Right renal cortex interstitium (tissue), 3 donors: ENCODE measurements around the gene CAMKMT. TPM values are rescaled to one million over a fixed set of nuclear protein-coding genes. Genes with fewer than 3 reads are reported as not detected.
"Not testable (repeated sequence)": the region's sequence is repeated elsewhere in the genome, so short reads cannot be mapped to it uniquely, and the experiment has no call there.

Experiments used
- DNase-seq, 3 donors: peaks; one replicate each; pipeline ENCODE4 v3.0.0-alpha.2; 2013; ENCODE audit warnings: low read depth in 3 of 3, low spot score in 2 of 3
- polyA plus RNA-seq, 3 donors: library from polyadenylated mRNA; unstranded; fragments of 120-200 nt; gene quantifications; one replicate each; pipeline ENCODE4 v1.2.1, GENCODE V29; 2013; ENCODE audit not compliant: insufficient read length in 3 of 3

The CAMKMT gene
- polyA plus RNA-seq, 3 donors = 13.8 to 16.7 (median 16.3) TPM

- DNase-seq = no peak
These were observed 3.2 kb upstream of the CAMKMT start for GRCh38 chr2:44358503-44358902.

- peak in 1 of 3 donors; percentile 27 for DNase-seq
These were observed 908 bp upstream of the CAMKMT start for GRCh38 chr2:44360749-44361329.

DNA sequence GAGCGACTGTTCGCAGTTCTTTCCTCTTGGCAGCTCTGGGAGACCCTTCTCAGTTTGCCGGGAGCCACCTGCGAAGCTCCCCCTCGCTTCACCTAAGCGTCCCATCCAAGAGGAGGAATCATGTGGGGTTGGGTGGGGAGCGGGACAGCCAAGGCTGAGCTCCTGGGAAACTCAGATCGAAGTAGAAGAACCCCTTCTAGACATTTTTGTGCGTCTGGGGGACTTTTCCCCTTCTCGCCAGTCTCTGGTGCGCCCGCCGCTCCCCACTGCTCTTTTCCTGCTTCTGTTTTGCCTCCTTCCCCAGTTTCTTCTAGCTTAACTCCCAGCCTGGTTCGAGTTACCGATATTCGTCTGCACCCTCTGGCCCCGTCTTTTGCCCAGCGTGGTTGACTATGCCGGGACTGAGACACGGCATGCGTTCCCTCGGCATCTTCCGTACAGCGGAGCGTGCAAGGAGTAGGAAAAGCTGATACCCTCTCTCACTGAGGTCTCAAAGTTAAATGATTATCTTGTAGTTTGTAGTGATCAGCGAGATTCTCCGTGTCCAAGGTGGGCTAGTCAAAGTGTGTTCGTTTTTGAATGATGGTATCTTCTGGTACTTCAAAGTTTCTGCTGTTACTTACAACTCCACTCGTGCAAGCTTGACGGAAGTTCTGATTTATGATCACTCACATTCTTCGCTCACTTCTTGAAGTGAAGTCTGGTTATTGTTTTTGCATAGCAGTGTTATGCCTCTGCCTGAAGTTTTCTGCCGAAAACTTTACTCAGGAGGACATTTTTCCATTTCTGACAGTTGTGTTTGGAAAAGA, 664 bp downstream of the CAMKMT start:
- DNase-seq = peak in 2 of 3 donors; percentile 27 to 53

DNA sequence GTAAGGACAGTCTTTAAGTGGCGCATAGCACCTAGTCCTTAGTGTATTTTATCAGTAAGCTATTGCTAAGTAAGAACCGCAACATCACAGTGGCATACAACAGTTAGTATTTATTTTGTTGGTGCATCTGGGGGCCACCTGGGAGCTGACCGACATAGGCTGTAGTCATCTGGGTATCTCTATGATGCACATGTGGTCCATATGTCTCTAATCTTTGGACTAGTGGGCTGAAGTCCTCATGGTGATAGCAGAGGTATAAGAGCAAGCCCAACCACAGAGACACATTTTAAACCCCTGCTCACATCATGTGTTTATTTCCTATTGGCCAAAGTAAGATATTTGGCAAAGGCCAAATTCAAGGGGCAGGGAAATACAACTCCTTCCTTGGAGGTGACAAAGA, 2.9 kb downstream of the CAMKMT start:
- no peak for DNase-seq

DNA sequence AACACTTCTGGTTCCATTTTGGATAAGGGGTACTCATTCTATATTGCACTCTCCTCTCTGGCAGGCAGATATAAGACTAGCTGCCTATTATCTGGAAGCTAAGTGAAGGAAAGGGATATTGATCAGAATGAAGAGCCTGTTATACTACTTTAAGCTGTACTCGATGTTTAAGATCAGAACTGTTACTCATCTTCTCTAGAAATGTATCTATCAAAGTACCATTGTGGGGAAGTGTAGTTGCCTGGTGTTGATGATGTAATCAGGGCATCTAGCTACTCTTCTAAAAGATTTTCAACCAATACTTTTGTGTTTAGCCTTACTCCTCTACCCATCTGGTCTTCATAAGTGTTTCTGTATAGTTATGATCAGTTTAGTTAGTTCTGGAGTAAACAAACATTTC, 5.8 kb downstream of the CAMKMT start:
- DNase-seq = no peak

GRCh38 chr2:44369392-44369791, 7.6 kb downstream of the CAMKMT start:
- no peak for DNase-seq

- no peak for DNase-seq
These were observed 9.7 kb downstream of the CAMKMT start for GRCh38 chr2:44371445-44371844.

DNA sequence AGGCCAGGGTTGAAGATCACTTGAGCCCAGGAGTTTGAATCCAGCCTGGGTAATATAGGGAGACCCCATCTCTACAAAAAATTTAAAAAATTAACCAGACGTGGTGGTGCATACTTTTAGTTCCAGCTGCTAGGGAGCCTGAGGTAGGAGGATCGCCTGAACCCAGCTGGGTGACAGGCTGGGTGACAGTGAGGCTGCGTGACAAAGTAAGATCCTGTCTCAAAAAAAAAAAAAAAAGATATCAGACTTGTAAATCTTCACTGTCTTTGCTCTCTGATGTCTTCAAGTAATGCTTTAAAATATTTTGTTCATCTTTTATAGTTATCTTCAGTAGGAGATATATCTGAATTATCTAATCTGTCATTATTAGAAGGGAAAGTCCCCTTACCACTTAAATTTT, 10.5 kb downstream of the CAMKMT start:
- DNase-seq = no peak

DNA sequence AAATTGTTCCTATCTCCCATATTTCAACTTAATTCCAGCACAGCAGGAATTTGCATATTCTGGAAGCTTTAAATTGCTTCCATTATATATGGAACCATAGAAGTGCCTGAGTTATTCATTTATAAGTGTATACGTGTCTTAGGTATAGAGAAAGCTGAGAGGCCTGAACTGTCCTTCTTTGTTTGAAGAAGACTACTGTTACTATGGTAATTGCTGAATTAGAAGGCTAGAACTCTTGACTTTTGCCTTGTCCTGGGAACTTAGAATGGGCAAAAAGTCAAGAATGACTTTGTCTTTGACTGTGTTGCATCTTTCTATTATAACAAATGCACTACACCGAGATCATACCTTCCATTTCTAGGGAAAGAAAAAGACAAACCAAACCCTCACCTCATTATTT, 15.7 kb downstream of the CAMKMT start:
- no peak for DNase-seq

DNA sequence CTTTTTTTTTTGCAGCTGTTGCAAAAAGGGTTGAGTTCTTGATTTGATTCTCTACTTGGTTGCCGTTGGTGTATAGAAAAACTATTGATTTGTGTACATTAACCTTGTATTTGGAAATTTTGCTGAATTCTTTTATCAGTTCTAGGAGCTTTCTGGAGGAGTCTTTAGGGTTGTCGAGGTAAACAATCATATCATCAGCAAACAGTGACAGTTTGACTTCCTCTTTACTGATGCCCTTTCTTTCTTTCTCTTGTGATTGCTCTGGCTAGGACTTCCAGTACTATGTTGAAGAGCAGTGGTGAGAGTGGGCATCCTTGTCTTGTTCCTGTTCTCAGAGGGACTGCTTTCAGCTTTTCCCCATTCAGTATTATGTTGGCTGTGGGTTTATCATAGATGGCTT, 23.5 kb downstream of the CAMKMT start:
- not testable (repeated sequence) for DNase-seq

DNA sequence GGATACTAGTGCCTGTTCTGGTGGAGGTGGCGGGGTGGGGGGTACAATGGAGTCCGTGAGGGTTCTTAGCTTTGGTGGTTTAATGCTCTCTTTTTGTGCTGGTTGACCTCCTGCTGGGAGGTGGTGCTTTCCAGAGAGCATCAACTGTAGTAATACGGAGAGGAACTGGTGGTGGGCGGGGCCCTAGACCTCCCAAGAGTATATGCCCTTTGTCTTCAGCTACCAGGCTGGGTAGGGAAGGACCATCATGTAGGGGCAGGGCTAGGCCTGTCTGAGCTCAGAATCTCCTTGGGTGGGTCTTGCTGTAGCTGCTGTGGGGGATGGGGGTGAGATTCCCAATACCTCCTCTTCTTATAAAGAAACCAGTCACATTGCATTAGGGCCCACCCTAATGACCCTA, 27.1 kb downstream of the CAMKMT start:
- DNase-seq = no peak

GRCh38 chr2:44389895-44390294, 28.1 kb downstream of the CAMKMT start:
- DNase-seq = no peak

GRCh38 chr2:44392338-44392943, 30.7 kb downstream of the CAMKMT start:
- DNase-seq = peak in 2 of 3 donors; percentile 4 to 21

DNA sequence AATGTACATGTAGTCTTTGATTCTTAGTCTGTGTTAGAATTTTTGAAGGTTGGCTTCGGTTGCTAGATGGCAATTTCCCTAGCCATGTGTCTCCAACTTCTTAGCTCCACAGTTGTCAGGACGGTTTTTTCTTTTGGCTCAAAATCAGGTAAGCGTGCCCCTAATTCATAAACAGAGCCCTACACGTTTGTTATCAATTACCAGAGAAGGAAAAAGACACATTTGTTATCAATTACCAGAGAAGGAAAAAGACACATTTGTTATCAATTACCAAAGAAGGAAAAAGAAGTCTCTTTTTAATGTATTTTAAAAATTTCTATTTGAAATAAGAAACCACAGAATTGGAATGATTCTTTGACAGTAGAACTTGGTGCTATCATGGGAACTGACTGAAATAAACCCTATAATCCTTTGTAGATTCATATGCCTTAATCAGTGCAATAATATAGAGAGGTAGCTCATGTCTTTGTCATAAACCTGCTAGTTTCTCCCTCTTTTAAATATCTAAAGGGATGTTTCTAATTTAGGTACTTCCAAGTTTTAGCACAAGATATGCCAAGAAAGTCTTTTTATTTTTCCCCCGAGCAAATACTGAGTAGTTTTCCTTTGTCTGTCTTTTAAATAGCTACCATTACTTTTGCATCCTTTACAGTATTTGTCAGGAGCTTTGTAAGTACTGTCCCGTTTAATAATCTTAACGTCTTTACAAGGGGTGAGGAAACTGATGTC, 35.9 kb downstream of the CAMKMT start:
- DNase-seq = no peak

DNA sequence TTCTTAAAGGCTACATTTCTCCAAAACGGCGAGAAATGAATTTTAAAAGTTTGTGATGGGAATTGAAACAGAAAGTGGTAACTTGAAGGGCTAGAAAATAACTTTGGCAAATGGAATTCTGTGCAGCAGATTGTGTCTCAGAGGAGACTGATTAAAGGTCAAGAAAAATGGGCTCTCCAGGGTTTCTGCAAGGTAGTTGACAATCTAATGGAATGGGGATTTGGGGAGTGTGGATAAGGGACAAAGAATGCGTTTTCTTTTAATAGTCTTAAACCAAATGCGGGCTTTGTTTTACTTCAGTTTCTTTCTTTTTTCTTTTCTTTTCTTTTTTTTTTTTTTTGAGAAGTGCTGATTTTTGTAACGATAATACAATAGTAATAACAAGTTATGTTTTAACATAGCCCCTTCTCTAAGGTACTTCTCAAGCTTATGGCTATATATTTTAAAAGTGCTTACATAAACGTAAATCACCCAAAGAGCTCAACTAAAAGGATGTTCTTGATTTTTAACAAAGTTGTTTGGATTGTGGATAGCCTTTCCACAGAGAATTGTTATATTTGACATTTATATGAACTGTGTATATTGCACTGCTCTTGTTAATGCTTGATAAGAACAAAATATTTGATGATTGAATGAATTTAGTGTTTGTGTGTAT, 36.6 kb downstream of the CAMKMT start:
- DNase-seq = no peak

- no peak for DNase-seq
These were observed 59.0 kb downstream of the CAMKMT start for GRCh38 chr2:44420725-44421124.

- DNase-seq = no peak
These were observed 62.5 kb downstream of the CAMKMT start for GRCh38 chr2:44424211-44424610.

DNA sequence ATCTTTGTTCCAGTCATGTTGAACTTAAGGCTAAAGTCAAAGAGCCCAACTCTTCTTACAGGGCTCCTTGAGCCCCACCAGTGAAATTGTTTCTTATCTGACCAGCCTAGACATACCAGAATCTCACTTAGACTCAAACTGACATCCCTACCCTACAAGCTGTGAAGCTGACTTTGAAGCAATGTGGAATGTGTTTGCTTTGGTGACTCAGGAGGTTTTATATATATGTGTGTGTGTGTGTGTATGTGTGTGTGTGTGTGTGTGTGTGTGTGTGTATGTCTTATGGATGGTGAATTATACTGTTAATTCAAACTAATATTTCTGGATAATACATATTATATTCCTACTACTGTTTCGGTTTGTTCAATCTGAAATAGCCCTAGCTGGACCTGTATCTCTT, 67.3 kb downstream of the CAMKMT start:
- no peak for DNase-seq

DNA sequence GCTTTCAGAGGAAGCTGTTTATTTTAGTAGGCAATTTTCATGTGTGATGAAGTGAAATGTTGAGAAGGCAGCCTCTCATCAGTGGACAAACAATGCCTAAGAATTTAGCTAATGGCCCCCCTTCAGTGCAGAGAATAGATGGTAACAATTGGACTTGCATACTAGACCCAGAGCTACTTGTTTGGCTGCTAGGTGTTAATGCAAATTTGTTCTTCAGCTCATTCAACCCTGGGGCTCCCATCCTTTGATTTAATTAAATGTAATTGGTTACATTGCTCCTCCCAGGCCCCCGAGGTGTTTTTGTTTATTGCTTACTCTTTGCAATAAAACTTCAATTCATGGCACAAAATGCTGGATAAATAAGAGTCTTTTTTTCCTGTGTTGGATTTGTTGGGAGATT, 68.6 kb downstream of the CAMKMT start:
- DNase-seq = no peak

- DNase-seq = no peak
These were observed 72.1 kb downstream of the CAMKMT start for GRCh38 chr2:44433895-44434294.

DNA sequence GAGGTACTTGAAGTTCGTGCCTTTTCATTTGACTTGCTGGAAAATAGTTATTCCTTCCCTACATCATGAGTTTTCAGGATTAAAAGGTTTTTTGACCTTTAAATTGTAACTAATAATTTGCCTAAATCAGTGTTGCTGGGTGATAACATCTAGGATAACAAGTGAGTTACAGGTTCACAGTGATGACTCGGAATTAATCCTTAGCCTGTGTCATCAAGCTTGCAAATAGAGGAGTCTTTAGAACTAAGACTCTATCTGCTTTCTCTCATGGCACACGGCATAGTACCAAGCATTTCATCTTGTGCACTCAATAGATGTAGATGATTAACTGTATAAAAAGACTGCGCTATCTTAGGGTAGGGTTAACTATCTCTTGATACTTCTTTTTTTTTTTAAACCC, 79.5 kb downstream of the CAMKMT start:
- DNase-seq = no peak
